ENCODE results near the gene LST1.

LST1 gene

GRCh38 chr6:31577579-31577966, 8.5 kb upstream of the LST1 start:
- DNase-seq (ENCODE audit: low read depth) = no peak
- TF ChIP-seq CTCF (conservative IDR thresholded peaks at IDR 0.05; ENCODE audit: control insufficient read depth, insufficient read depth, low read depth, low read length) = no peak

GRCh38 chr6:31578184-31579118, 7.6 kb upstream of the LST1 start:
- no peak overlapping the region for H3K4me3 ChIP-seq (ENCODE audit: control insufficient read depth, low read depth, low read length)
- TF ChIP-seq CTCF (conservative IDR thresholded peaks at IDR 0.05; ENCODE audit: control insufficient read depth, insufficient read depth, low read depth, low read length) = no peak
- DNase-seq (ENCODE audit: low read depth) = no peak

More at GRCh38 chr6:31577579-31577966, 8.5 kb upstream of the LST1 start:
- H3K4me3 ChIP-seq (ENCODE audit: control insufficient read depth, low read depth, low read length) = no peak overlapping the region

DNA sequence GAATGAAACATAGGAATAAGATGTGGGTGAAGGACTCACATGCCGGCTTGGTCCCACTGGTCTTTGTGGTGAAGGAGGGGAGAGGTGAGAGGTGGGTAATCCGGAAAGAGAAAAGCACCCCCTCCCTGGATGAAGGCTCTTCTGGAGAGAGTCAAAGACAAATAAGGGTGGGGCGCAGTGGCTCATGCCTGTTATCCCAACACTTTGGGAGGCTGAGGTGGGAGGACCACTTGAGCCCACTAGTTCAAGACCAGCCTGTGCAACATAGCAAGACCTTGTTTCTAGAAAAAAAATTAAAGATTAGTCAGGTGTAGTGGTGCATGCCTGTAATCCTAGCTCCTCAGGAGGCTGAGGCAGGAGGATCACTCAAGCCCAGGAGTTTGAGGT, 7.0 kb upstream of the LST1 start:
- DNase-seq (ENCODE audit: low read depth) = no peak
- TF ChIP-seq CTCF (conservative IDR thresholded peaks at IDR 0.05; ENCODE audit: control insufficient read depth, insufficient read depth, low read depth, low read length) = no peak
- no peak overlapping the region for H3K4me3 ChIP-seq (ENCODE audit: control insufficient read depth, low read depth, low read length)

DNA sequence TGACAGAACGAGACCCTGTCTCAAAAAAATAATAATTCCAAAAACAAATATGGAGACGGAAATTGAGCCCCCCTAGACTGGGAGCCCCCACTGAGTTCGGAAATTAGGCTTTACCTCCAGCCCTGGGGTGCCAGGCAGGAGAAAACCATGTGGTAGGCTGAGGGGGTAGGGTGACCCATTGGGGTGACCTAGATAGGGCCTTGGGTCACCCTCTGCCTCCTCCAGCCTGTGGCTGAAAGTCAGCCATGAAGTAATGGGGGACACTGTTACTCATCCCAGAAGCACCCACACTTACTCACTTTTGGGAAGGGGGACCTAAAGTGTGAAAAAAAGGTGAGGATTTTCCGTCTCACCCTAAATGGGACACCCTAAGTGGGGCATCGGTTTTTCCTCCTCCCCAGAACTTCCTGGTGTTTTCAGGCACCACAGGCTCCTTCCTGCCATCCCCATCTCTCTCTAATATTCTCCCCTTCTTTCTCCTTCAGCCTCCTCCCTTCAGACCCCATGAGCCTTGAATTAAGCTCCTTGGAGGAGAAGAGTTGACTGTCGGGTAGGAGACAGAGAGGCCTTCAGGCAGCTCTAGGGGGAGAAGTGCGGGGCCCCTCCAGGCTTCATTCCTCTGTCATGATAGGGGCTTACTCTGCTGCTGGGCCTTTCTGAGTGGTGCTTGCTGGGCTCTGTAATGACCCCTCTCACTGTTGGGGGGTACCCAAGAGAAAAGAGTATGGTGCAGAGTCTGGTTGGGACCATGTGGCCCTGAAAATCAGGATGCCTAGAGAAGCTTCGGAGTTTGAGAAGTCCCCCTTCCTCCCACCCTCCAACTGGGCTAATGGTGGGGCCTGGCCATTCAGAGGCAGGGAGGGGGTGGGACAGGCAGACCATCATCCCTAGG, 6.3 kb upstream of the LST1 start:
- no peak for DNase-seq (ENCODE audit: low read depth)
- TF ChIP-seq CTCF (conservative IDR thresholded peaks at IDR 0.05; ENCODE audit: control insufficient read depth, insufficient read depth, low read depth, low read length) = no peak
- no peak overlapping the region for H3K4me3 ChIP-seq (ENCODE audit: control insufficient read depth, low read depth, low read length)

DNA sequence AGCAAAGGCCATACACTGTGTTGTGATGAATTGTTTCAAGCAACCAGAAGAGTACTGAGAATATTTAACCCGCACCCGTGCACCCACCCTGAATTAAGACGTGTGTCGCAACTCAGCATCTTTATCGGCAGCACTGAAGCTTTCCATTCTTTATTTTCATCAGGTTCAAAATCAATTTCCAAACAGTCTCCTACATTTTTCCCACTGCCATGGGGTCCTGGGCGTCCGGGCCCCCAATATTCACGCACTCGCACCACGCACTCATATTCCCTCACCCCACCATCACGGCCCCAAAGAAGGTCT, 5.7 kb upstream of the LST1 start:
- peak overlapping the region; percentile 83 for H3K4me3 ChIP-seq (ENCODE audit: control insufficient read depth, low read depth, low read length)
- no peak for TF ChIP-seq CTCF (conservative IDR thresholded peaks at IDR 0.05; ENCODE audit: control insufficient read depth, insufficient read depth, low read depth, low read length)
- no peak for DNase-seq (ENCODE audit: low read depth)

- peak; percentile 49 for TF ChIP-seq CTCF (conservative IDR thresholded peaks at IDR 0.05; ENCODE audit: control insufficient read depth, insufficient read depth, low read depth, low read length)
- peak; percentile 66 for DNase-seq (ENCODE audit: low read depth)
- peak overlapping the region; percentile 83 for H3K4me3 ChIP-seq (ENCODE audit: control insufficient read depth, low read depth, low read length)
Observed at GRCh38 chr6:31580807-31581433, 5.2 kb upstream of the LST1 start.

Measured in fibroblast of mammary gland (primary cell).